ENCODE measurements around the gene MUSTN1.

MUSTN1 gene

DNA sequence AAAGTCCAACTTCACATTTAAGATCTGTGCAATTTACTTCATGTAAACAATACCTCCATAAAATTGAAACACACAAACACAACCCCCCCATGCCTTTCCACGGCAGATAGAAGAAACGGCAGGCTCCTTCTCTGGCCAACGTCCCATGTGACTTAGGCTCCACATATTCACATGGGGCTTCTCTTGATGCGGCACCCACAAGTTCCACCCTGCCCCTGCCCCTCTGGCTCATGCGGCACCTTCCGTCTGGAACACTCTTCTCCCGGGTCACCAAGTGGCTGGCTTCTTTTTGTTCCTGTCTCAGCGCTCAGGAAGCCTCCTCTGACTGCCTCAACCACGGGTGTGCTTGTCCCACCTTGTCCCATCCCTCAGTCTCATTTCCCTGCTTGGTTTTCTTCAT, 36.9 kb upstream of the MUSTN1 start:
- H3K4me2 ChIP-seq (ENCODE audit: low read length), result no peak overlapping the region
- H3K36me3 ChIP-seq (ENCODE audit: insufficient read depth, low read length), result no peaks in the 10 kb centered on the region
- TF ChIP-seq EZH2 (IDR thresholded peaks at IDR 0.05; ENCODE audit: borderline replicate concordance, low read length), result no peak
- TF ChIP-seq, protein P1, sequence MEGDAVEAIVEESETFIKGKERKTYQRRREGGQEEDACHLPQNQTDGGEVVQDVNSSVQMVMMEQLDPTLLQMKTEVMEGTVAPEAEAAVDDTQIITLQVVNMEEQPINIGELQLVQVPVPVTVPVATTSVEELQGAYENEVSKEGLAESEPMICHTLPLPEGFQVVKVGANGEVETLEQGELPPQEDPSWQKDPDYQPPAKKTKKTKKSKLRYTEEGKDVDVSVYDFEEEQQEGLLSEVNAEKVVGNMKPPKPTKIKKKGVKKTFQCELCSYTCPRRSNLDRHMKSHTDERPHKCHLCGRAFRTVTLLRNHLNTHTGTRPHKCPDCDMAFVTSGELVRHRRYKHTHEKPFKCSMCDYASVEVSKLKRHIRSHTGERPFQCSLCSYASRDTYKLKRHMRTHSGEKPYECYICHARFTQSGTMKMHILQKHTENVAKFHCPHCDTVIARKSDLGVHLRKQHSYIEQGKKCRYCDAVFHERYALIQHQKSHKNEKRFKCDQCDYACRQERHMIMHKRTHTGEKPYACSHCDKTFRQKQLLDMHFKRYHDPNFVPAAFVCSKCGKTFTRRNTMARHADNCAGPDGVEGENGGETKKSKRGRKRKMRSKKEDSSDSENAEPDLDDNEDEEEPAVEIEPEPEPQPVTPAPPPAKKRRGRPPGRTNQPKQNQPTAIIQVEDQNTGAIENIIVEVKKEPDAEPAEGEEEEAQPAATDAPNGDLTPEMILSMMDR (IDR thresholded peaks at IDR 0.05; ENCODE audit: low read length), result no peak
- H3K27ac ChIP-seq (ENCODE audit: low read depth, low read length, poor library complexity, severe bottlenecking), result no peak overlapping the region
- H3K4me1 ChIP-seq (ENCODE audit: insufficient read depth, low read length, severe bottlenecking), result peaks cover 20% of the 10 kb centered on the region
- no peaks in the 10 kb centered on the region for H3K9me2 ChIP-seq (ENCODE audit: low read depth, low read length)
- no peaks in the 10 kb centered on the region for H3K9me3 ChIP-seq (ENCODE audit: low read length)
- H2AFZ ChIP-seq (ENCODE audit: low read length), result no peak overlapping the region
- no peaks in the 10 kb centered on the region for H3K79me2 ChIP-seq (ENCODE audit: insufficient read depth, low read length)
- no peaks in the 10 kb centered on the region for H3F3A ChIP-seq (ENCODE audit: insufficient read depth, low read length)
- H3K4me3 ChIP-seq (ENCODE audit: low read depth, low read length, poor library complexity, severe bottlenecking), result no peak overlapping the region
- no peaks in the 10 kb centered on the region for H4K20me1 ChIP-seq (ENCODE audit: insufficient read depth, low read length)
- H3K27me3 ChIP-seq (ENCODE audit: insufficient read depth, low read length), result no peaks in the 10 kb centered on the region
- no peak overlapping the region for H3K9ac ChIP-seq (ENCODE audit: low read length)

DNA sequence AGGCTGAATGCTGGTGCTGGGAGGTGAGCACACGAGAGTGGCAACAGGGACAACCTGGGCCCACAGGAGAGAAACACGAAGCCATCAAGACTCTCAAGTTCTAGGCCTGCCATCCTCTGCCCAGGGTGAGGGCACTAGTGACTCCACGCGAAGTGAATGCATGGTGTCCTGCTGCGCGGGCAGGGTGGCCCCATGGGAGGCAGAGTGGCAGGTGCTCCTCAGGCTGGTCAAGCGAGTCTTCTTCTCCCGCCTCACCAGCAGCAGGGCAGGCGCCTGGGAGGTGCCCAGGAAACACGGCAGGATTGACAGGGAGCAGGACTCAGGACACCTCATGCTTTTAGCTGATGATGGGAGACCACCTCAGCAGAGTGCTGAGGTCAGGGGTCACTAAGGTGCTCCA, 35.7 kb upstream of the MUSTN1 start:
- Histone ChIP-seq H3K4me3 (ENCODE audit: low read depth, low read length, poor library complexity, severe bottlenecking) (no peak overlapping the region), H3K9ac (ENCODE audit: low read length) (no peak overlapping the region), H2AFZ (ENCODE audit: low read length) (no peak overlapping the region), H3K9me2 (ENCODE audit: low read depth, low read length) (no peaks in the 10 kb centered on the region), H3K36me3 (ENCODE audit: insufficient read depth, low read length) (peaks cover 4% of the 10 kb centered on the region; the same call in 1 of the 2 replicates), H3K27me3 (ENCODE audit: insufficient read depth, low read length) (no peaks in the 10 kb centered on the region), H4K20me1 (ENCODE audit: insufficient read depth, low read length) (no peaks in the 10 kb centered on the region), H3K79me2 (ENCODE audit: insufficient read depth, low read length) (no peaks in the 10 kb centered on the region), H3K27ac (ENCODE audit: low read depth, low read length, poor library complexity, severe bottlenecking) (no peak overlapping the region), H3K4me1 (ENCODE audit: insufficient read depth, low read length, severe bottlenecking) (peaks cover 16% of the 10 kb centered on the region), H3K4me2 (ENCODE audit: low read length) (no peak overlapping the region), H3F3A (ENCODE audit: insufficient read depth, low read length) (no peaks in the 10 kb centered on the region), H3K9me3 (ENCODE audit: low read length) (no peaks in the 10 kb centered on the region)
- TF ChIP-seq EZH2 (IDR thresholded peaks at IDR 0.05; ENCODE audit: borderline replicate concordance, low read length), result no peak
- TF ChIP-seq, protein P1 (IDR thresholded peaks at IDR 0.05; ENCODE audit: low read length), result no peak

DNA sequence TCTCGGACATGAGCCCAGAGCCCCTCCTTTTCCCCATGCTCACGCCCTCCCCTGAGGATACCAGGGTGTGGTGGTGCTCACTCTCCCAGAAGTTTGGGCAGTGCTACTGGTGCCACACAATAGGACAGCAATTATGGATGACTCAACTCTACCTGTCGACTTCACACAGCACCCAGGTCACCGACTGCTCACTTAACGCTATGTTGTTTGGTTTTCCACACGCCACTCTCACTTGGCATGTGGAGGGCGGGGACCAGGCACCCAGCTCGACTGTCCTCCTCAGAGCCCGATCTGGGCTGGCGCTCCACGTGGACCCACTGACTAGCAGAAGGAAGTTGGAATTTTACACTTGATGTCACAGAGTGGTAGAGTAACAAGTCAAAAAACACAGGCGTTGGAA, 31.6 kb upstream of the MUSTN1 start:
- Histone ChIP-seq H3K9me2 (ENCODE audit: low read depth, low read length) (no peaks in the 10 kb centered on the region), H3K4me2 (ENCODE audit: low read length) (no peak overlapping the region), H3K27ac (ENCODE audit: low read depth, low read length, poor library complexity, severe bottlenecking) (no peak overlapping the region), H3K9ac (ENCODE audit: low read length) (no peak overlapping the region), H3K79me2 (ENCODE audit: insufficient read depth, low read length) (no peaks in the 10 kb centered on the region), H3K36me3 (ENCODE audit: insufficient read depth, low read length) (peaks cover 4% of the 10 kb centered on the region; the same call in 1 of the 2 replicates), H3K4me3 (ENCODE audit: low read depth, low read length, poor library complexity, severe bottlenecking) (no peak overlapping the region), H3K9me3 (ENCODE audit: low read length) (no peaks in the 10 kb centered on the region), H3F3A (ENCODE audit: insufficient read depth, low read length) (no peaks in the 10 kb centered on the region), H3K4me1 (ENCODE audit: insufficient read depth, low read length, severe bottlenecking) (no peaks in the 10 kb centered on the region), H3K27me3 (ENCODE audit: insufficient read depth, low read length) (no peaks in the 10 kb centered on the region), H2AFZ (ENCODE audit: low read length) (no peak overlapping the region), H4K20me1 (ENCODE audit: insufficient read depth, low read length) (no peaks in the 10 kb centered on the region)
- TF ChIP-seq, protein P1 (IDR thresholded peaks at IDR 0.05; ENCODE audit: low read length), result no peak
- no peak for TF ChIP-seq EZH2 (IDR thresholded peaks at IDR 0.05; ENCODE audit: borderline replicate concordance, low read length)
